Osteoblast (primary cell): ENCODE measurements around the gene BBX. TPM values are rescaled to one million over a fixed set of nuclear protein-coding genes. Genes with fewer than 3 reads are reported as not detected.

Source experiments
- DNase-seq: peaks from one replicate; pipeline ENCODE4 v3.0.0; 2011; ENCODE audit warnings: low spot score, mixed read lengths; ENCODE audit not compliant: insufficient read length; ENCODE audit errors: missing footprints
- H2AFZ ChIP-seq: 2 replicates; pipeline ENCODE4 v1.6.0; 2011; ENCODE audit warnings: mild to moderate bottlenecking, low read length
- H3K27ac ChIP-seq: 2 replicates; pipeline ENCODE4 v1.5.1; 2011; ENCODE audit warnings: mild to moderate bottlenecking, low read depth, low read length, moderate library complexity
- H3K27me3 ChIP-seq: 2 replicates; pipeline ENCODE4 v1.6.0; 2012; ENCODE audit warnings: mild to moderate bottlenecking, control low read depth, inconsistent platforms, low read length, moderate library complexity; ENCODE audit not compliant: insufficient read depth
- H3K36me3 ChIP-seq: 2 replicates; pipeline ENCODE4 v1.5.1; 2011; ENCODE audit warnings: mild to moderate bottlenecking, low read length, control low read depth, moderate library complexity; ENCODE audit not compliant: insufficient read depth
- H3K4me1 ChIP-seq: 2 replicates; pipeline ENCODE4 v1.5.1; 2011; ENCODE audit warnings: mild to moderate bottlenecking, low read length, control low read depth, moderate library complexity; ENCODE audit not compliant: insufficient read depth
- H3K4me2 ChIP-seq: 2 replicates; pipeline ENCODE4 v1.6.0; 2011; ENCODE audit warnings: mild to moderate bottlenecking, low read length; ENCODE audit not compliant: insufficient read depth
- H3K4me3 ChIP-seq: fragments of 200-600 bp; sonication (generic); 3 replicates; pipeline ENCODE4 v1.5.1; 2012; ENCODE audit warnings: mild to moderate bottlenecking, low read length, inconsistent platforms; ENCODE audit not compliant: insufficient read depth
- H3K79me2 ChIP-seq: 2 replicates; pipeline ENCODE4 v1.6.0; 2012; ENCODE audit warnings: mild to moderate bottlenecking, low read length, control low read depth, inconsistent platforms; ENCODE audit not compliant: insufficient read depth
- H3K9me3 ChIP-seq: 2 replicates; pipeline ENCODE4 v1.5.1; 2011; ENCODE audit warnings: low read depth, low read length, control low read depth
- H4K20me1 ChIP-seq: 2 replicates; pipeline ENCODE4 v1.6.0; 2012; ENCODE audit warnings: mild to moderate bottlenecking, low read length, control low read depth; ENCODE audit not compliant: insufficient read depth
- CTCF ChIP-seq: IDR thresholded peaks from 2 replicates; pipeline ENCODE4 v1.5.1; 2011; ENCODE audit warnings: mild to moderate bottlenecking, low read depth, low read length, moderate library complexity; ENCODE audit errors: extremely low read depth
- total RNA-seq: library from RNA; depleted of rRNA; stranded (reverse); fragments of >200 nt; gene quantifications from 2 replicates; pipeline ENCODE4 v1.2.3, GENCODE V29; 2012

BBX gene
- total RNA-seq, 1 donor = 66.6 TPM

GRCh38 chr3:107782054-107782453 lies 259.3 kb downstream of the BBX start:
- Histone ChIP-seq H3K36me3 (no peaks in the 10 kb centered on the region), H3K4me3 (no peak overlapping the region), H3K9me3 (no peaks in the 10 kb centered on the region), H3K4me2 (no peak overlapping the region), H3K27ac (no peak overlapping the region), H2AFZ (no peak overlapping the region), H3K79me2 (no peaks in the 10 kb centered on the region), H3K4me1 (no peaks in the 10 kb centered on the region), H3K27me3 (no peaks in the 10 kb centered on the region), H4K20me1 (no peaks in the 10 kb centered on the region)
- DNase-seq = no peak
- no peak for TF ChIP-seq CTCF

- no peak for DNase-seq
- Histone ChIP-seq H3K27ac (no peak overlapping the region), H3K79me2 (no peaks in the 10 kb centered on the region), H3K9me3 (no peaks in the 10 kb centered on the region), H3K27me3 (no peaks in the 10 kb centered on the region), H4K20me1 (no peaks in the 10 kb centered on the region), H3K36me3 (no peaks in the 10 kb centered on the region), H3K4me1 (no peaks in the 10 kb centered on the region), H2AFZ (no peak overlapping the region), H3K4me2 (no peak overlapping the region), H3K4me3 (no peak overlapping the region)
- TF ChIP-seq CTCF = no peak
Observed at GRCh38 chr3:107790612-107791011, 267.9 kb downstream of the BBX start.

DNA sequence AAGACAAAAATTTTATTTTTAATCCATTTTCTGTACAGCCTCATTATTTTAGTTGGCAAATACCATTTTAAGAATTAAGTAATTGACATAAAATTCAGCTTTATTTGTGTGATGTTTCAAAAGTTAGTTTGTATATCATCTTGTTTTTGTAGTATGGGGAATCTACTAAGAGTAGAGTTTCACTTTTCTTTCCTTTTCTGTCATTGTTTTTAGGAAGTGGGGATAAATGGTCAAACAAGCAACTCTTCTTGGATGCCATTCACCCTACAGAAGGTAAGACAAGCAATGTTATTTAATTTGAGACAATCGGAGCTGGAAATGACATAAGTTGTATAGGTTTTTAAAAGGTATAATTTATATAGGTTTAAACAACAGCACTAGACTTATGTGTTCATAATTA lies 268.3 kb downstream of the BBX start:
- no peaks in the 10 kb centered on the region for H4K20me1 ChIP-seq
- TF ChIP-seq CTCF = no peak

GRCh38 chr3:107791450-107791849 lies 268.7 kb downstream of the BBX start:
- no peak for TF ChIP-seq CTCF
- no peak overlapping the region for H3K4me3 ChIP-seq
- no peak overlapping the region for H2AFZ ChIP-seq
- H3K9me3 ChIP-seq = no peaks in the 10 kb centered on the region
- no peak overlapping the region for H3K4me2 ChIP-seq
- H3K79me2 ChIP-seq = no peaks in the 10 kb centered on the region
- H4K20me1 ChIP-seq = no peaks in the 10 kb centered on the region
- DNase-seq = no peak
- peaks cover 4% of the 10 kb centered on the region for H3K4me1 ChIP-seq
- H3K36me3 ChIP-seq = no peaks in the 10 kb centered on the region
- no peak overlapping the region for H3K27ac ChIP-seq
- H3K27me3 ChIP-seq = no peaks in the 10 kb centered on the region

More for the DNA sequence above, 268.3 kb downstream of the BBX start:
- H3K4me3 ChIP-seq = no peak overlapping the region
- H3K4me2 ChIP-seq = no peak overlapping the region
- no peak for DNase-seq
- no peak overlapping the region for H2AFZ ChIP-seq
- no peaks in the 10 kb centered on the region for H3K9me3 ChIP-seq
- H3K36me3 ChIP-seq = no peaks in the 10 kb centered on the region
- no peaks in the 10 kb centered on the region for H3K79me2 ChIP-seq
- no peak overlapping the region for H3K27ac ChIP-seq
- H3K4me1 ChIP-seq = peaks cover under 1% of the 10 kb centered on the region
- H3K27me3 ChIP-seq = no peaks in the 10 kb centered on the region
